NT2/D1 (cell line): ENCODE measurements around the gene ANAPC2.

Source experiments
- SUZ12 ChIP-seq: IDR thresholded peaks from 2 replicates; pipeline ENCODE4 v1.6.1; 2011; ENCODE audit not compliant: insufficient read length, insufficient read depth; ENCODE audit errors: extremely low read depth
- YY1 ChIP-seq: IDR thresholded peaks from 2 replicates; pipeline ENCODE4 v1.6.1; 2011; ENCODE audit not compliant: insufficient read length, insufficient read depth
- ZNF274 ChIP-seq: IDR thresholded peaks from 2 replicates; pipeline ENCODE4 v1.6.1; 2011; ENCODE audit warnings: mild to moderate bottlenecking, low read depth, low read length

GRCh38 chr9:137161558-137162486 is 26.5 kb downstream of the ANAPC2 start:
- TF ChIP-seq YY1 (no peak), ZNF274 (no peak), SUZ12 (no peak)
